Right lung (tissue), 5 donors: Measurements from ENCODE around the gene CMIP. TPM values are rescaled to one million over a fixed set of nuclear protein-coding genes. Genes with fewer than 3 reads are reported as not detected.
"Not testable (repeated sequence)": the region's sequence is repeated elsewhere in the genome, so short reads cannot be mapped to it uniquely, and the experiment has no call there.

Experiments
- DNase-seq, 2 donors: peaks; one replicate each; pipeline ENCODE4 v3.0.0-alpha.2; 2013
- polyA plus RNA-seq, 5 donors: library from polyadenylated mRNA; unstranded; fragments of 120-200 nt; gene quantifications; one replicate each; pipeline versions ENCODE4 v1.2.1 to v1.2.3, GENCODE V29; 2013; ENCODE audit warnings: inconsistent platforms in 1 of 5, low replicate concordance in 1 of 5; ENCODE audit not compliant: insufficient read length in 5 of 5, insufficient read depth in 1 of 5

Gene CMIP
- polyA plus RNA-seq, 5 donors, result 29.2 to 41.6 (median 35.1) TPM

DNA sequence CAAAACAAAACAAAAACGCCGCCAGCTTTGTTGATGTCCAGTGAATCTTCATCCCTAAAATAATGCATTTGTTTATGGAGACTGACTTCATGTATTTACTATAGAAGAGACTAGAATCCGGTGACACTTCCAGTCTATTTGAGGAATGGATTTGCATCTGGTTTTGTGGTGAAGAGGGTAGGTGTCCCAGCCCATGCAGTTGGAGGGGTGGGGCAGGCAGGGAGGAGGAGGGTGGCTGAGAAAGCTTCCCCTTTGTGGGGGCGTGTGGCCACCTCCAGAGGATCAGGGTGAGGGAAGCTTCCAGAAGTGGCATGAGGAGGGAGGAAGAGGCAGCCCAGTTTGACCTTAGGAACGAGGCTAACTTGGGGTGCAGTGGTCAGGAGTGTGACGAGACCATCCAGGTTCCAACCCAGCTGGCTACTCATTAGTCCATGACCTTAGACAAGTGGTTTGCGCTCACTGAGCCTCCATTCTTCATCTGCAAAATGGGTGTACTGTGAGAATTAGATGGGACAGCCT is 69.5 kb downstream of the CMIP start:
- no peak for DNase-seq

DNA sequence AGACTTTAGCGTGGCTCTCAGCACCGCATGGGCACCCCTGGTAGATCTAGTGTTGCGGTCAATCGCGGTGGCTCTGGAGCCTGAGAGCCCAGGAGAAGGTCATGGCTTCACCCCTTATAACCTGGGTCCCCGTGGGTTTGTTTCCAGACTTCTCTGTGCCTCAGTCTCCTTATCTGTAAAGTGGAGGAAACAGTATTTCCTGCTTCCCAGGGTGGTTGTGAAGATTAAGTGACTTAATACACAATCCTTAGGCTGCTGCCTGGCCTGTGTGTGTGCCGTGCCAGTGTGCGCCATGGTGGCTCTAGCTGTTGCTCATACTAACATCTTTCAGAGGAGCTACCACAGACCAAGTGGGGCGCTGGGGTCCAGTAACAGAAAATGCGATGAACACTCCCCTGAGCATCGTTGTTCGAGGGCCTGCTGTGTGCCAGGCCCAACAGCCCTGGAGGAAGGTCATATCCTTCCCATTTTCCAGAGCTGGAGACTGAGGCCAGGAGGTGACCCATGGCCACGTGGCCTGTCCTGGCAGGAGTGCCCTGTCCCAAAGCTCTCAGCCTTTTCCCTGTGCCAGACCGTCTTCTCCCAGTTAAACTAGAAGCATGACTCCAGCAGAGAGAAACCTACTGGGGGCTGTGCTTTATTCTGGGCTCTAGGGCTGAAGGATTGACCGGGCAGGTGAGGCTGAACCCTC is 70.1 kb downstream of the CMIP start:
- no peak for DNase-seq

DNA sequence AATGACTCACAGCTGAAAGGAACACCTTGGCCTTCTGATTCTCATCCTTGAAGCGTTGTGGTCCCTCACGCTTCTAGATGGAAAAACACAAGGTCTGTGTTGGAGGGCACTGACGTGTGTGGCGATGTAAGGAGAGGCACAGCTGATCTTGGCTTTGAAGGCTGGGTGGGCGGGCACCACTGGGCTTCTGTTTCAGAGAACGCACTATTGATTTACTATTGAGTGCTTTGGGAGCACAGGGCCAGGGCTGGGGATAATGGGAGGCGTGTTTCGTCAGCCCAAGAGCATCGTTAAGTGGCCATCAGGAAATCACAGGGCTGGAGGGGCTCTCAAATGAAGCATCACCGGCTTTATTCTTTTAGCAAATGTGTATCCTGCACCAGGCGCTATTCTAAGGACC is 70.7 kb downstream of the CMIP start:
- DNase-seq, result no peak

GRCh38 chr16:81515721-81516120 is 71.1 kb downstream of the CMIP start:
- no peak for DNase-seq

GRCh38 chr16:81516478-81517149 is 72.0 kb downstream of the CMIP start:
- no peak for DNase-seq

- DNase-seq, result no peak
Measured at GRCh38 chr16:81517150-81517499, 72.5 kb downstream of the CMIP start.

DNA sequence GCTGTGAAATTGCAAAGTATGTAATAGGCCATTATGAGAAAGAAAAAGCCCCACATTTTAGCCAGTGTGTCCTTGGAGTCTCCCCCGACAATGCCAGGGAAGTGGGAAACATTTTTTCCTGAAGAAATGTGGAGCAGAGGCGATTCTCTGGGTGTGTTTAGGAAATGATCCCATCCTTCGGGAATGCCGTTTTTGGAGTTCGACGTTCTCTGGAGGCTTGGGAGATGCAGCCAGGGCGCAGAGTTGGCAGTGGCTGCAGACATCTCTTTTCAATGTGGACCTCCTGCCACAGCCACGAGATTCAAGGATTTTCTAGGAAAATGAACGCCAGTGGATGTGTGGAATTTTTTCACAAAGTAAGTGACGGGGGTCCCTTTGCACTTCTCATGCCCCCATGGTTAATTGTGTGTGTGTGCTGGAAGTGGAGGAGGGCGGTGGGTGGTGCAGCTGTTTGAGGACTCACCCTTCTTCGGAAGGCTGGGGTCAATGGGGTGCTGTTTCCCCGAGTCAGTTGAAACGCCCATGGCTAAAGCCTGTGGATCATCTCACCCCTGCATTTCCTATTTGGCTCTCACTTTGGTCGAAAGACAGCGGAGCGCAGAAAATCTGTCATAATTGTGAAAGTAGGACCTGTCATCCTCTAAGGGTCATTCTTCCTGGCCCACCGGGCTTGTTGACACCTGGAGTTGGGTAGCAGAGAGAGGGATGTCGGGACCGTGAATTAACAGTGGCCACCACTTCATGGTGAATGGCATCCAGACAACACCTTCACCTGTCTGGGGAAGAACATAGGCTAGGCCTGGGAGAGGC is 73.2 kb downstream of the CMIP start:
- DNase-seq, result no peak

DNA sequence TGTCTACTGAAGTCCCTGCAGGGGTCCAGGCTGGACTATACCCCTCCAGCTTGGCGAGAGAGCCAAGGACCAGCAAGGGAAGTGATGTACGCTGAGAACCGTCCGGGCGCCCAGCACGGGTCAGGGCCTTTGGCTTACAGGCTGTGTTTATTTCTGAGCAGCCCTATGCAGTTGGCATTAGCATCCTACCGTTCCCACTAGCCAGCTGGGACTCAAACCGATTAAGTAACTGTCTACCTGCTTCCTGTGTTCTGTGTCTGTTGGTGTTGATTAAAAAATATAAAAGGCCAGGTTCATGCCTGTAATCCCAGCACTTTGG is 73.8 kb downstream of the CMIP start:
- no peak for DNase-seq

DNA sequence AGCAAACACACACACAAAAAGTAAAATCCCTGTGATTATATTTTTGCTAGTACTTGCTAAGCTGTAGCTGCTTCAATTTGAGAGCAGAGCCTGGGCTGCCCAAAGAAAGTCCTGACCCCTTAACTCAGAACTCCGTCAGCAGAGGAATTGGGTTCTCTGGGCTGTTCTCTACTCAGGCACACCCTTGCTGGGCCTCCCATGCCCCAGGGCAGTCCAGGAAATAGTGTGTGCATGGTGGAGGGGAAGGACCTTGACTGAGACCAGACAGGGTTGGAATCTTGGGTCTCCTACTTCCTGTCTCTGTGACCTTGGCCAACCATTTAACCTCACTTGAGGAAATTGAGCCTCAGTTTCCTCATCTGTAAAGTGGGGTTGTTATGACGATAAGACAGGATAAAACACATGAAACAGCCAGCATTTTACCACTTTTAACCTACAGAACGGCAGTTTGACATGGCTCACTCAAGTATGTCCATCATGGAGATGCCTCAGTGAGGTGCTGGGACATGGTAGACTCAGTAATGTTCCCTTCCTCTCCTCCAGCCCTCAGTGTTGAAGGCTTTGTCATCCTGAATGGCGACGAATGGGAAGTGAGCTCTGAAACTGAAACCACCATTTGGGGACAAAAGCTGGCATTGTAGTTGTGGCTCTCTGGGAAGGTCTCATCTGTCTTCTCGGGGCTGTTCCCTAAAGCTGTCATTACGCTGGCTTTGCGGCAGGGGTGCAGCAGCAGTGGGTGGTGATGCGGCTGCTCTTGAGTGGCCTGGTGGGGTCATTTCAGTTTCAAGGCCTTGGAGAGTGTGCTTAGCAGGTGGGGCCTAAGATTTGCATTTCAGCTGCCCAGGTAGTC is 74.9 kb downstream of the CMIP start:
- DNase-seq, result no peak

- no peak for DNase-seq
Measured at GRCh38 chr16:81520151-81520470, 75.5 kb downstream of the CMIP start.

GRCh38 chr16:81520560-81521135 is 76.0 kb downstream of the CMIP start:
- no peak for DNase-seq

DNA sequence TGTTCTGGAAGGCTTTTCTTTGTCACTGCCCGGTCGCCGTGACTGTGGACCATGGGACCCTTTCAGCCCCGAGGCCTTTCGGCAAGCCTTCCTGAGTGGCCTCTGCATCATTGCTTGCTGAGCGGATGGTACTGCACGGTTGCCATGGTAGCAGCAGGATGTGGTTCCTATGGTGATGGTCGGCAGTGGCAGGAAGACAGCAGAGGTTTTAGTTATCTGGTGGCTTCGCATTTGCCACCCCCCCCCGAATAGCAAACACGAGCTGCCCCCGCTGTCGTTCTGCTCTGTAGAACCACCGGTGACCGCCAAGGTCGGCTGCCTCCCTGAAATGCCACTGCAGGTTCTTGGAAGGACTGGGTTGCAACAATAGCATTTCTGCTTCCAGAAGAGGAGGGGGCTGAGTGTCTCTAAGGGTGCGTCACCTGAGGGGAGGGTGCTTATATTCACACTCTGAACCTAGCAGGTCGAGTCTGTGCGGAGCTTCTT is 76.6 kb downstream of the CMIP start:
- DNase-seq, result no peak

GRCh38 chr16:81522108-81522701 is 77.6 kb downstream of the CMIP start:
- DNase-seq, result no peak

DNA sequence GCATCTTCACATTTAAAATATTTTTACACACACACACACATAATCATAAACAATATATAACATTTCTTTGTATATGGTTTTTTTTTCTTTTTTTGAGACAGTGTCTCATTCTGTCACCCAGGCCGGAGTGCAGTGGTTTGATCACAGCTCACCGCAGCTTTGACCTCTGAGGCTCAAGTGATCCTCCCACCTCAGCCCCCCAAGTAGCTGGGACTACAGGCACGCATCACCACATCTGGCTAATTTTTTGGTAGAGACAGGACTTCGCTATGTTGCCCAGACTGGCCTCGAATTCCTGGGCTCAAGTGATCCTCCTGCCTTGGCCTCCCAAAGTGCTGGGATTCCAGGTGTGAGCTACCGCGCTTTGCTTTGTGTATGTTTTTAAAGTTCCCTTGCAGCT is 78.2 kb downstream of the CMIP start:
- DNase-seq, result not testable (repeated sequence)

DNA sequence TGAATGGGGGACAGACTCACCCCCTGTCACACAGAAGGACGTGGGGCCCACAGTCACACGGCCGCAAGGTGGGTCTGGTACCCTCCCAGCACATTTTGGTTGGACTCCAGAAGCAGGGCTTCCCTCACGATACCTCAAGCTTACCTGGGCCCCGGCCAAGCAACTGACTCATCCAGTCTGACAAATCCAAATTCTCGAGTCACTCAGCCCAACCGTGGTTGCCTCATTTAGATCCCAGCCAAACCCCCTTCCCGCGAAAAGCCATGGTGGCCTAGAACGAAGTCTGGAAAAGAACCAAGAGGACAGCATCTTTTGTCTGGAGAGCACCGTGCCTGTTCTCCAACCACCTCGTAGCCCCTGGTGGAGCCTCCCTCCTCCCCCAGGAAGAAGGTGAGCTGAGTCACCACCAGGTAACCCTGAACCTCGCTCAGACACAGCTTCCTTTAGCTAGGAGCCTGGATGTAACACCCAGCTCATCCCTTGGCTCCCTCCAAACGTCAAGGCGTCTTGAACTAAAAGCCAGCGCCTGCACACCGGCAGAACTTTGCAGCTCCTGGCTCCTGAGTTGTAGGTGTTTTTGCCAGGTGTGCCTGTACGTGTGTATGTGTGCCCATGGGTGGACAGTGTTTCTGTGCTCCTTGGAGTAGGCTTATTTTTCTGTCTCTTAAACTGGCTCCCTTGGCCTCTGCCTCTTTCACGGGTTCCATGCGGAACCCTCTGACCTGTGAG is 78.9 kb downstream of the CMIP start:
- DNase-seq, result no peak

- no peak for DNase-seq
Measured at GRCh38 chr16:81524382-81524781, 79.8 kb downstream of the CMIP start.

DNA sequence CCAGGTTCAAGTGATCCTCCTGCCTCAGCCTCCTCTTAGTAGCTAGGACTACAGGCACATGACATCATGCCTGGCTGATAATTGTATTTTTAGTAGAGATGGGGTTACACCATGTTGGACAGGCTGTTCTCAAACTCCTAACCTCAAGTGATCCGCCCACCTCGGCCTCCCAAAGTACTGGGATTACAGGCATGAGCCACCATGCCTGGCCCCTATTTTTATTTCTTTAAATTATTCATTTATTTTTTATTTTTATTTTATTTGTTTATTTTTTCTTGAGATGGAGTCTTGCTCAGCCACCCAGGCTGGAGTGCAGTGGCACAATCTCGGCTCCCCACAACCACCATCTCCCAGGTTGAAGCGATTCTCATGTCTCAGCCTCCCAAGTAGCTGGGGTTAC is 80.3 kb downstream of the CMIP start:
- not testable (repeated sequence) for DNase-seq

DNA sequence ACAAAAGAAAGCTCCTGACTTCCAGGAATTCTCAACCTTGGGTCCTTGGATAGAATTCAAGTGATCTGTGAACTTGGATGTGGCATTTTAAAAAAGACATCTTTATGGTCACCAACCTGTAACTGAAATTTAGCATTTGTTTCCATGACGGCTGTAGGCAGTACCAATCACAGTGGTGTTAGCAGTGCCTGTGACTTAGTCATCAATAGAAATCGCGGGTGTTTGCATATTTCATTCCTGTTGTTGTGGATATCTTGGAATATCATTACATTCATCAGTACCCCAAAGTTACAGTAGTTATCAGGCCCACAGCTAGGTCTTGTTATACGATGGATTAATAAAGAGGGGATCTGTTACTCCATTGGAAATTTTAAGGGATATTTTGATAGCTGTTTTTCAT is 81.6 kb downstream of the CMIP start:
- no peak for DNase-seq

DNA sequence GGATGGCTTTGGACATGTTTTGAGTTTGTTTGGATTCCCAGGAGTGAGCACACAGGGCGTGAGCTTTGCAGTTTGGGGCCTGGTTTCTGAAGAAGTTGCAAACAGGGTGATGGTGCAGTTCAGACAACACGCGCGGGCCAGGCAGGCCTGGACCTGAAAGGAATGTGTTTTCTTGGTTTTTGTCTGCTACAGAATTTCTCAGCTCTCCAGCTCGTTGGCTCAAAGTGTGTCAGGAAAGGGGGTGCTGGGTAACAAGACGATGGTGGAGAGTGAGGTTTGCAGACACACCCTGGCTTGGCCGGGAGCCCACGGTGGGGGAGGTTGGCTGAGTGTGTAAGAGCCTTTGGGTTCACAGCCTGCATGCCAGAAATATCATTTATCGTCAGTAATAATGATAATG is 82.3 kb downstream of the CMIP start:
- DNase-seq, result no peak

DNA sequence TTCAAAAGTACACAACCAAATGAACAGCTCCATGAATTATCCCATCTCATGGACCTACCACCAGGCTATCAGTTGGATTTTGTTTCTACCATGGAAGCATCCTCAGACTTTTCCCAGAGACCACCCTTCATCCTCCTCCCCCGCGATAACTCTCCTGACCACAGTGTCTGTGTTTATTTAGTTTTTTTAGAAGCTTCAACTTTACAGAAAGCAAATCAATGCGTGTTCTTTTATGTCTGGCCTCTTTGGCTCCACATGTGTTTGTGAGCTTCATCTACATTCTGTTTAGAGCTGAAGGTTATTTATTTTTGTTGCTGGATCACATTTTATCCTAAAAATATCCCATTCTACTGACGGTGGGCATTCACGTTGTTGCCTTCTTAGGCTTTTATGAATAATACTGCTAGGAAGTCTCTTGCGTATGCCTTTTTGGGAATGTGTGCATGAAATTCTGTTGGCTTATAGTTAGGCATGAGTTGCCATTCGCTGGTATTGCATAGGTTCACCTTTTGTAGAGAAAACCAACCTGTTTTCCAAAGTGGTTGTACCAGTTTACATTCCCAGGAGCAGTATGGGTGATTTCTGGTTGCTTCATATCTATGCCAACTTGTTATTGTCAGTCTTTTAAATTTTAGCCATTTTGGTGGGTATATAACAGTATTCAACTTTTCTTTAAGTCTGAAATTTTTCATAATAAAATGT is 83.0 kb downstream of the CMIP start:
- DNase-seq, result no peak
